SK-N-MC (cell line): ENCODE measurements around the gene CKMT1A.
"Not testable (repeated sequence)": the region's sequence is repeated elsewhere in the genome, so short reads cannot be mapped to it uniquely, and the experiment has no call there.

ENCODE experiments used
- EZH2 ChIP-seq: fragments of 200-600 bp; sonication (generic); IDR thresholded peaks from one replicate; pipeline ENCODE4 v1.6.1; 2017; ENCODE audit warnings: antibody characterized with exemption
- FOXP2 ChIP-seq: optimal IDR thresholded peaks from 2 replicates; pipeline ENCODE3; 2011; ENCODE audit warnings: mild to moderate bottlenecking, moderate library complexity; ENCODE audit not compliant: insufficient read depth; ENCODE audit errors: extremely low read length, control extremely low read depth
- POLR2AphosphoS5 ChIP-seq: IDR thresholded peaks from 2 replicates; pipeline ENCODE4 v1.6.1; 2012; ENCODE audit warnings: mild to moderate bottlenecking, low read depth, low read length, borderline replicate concordance

- TF ChIP-seq EZH2, POLR2AphosphoS5, FOXP2: not testable (repeated sequence)
These were observed 31.4 kb upstream of the CKMT1A start for GRCh38 chr15:43662293-43662692.
